HCT116 (cell line): ENCODE data around the gene TMEM14B. TPM values are rescaled to one million over a fixed set of nuclear protein-coding genes. Genes with fewer than 3 reads are reported as not detected.
A peak's percentile ranks its signal among the peaks of the same experiment; 100 is the strongest.

Experiments used
- ATAC-seq: fragments of 200-7000 bp; cut with Tn5 transposase; 2 replicates; pipeline ENCODE4 v1.9.1; 2020; ENCODE audit warnings: mild to moderate bottlenecking, moderate library complexity
- BruUV-seq: library from RNA; stranded (reverse); fragments of 400-500 nt; replicated peaks from 2 replicates; lab custom pipeline; 2021; lab: Mats Ljungman, UMichigan
- CTCF ChIA-PET: fragments of 300-600 bp; sonication (Branson Sonifier 250); formaldehyde crosslinking; loops from one replicate; lab custom pipeline; 2021; ENCODE audit warnings: antibody characterized with exemption; lab: Charles Lee
- POLR2A ChIA-PET: fragments of 300-600, 350-600 bp; sonication (Branson Sonifier 250); formaldehyde crosslinking; loops from one replicate; lab custom pipeline; 2021; ENCODE audit warnings: antibody characterized with exemption; lab: Charles Lee
- RAD21 ChIA-PET, 2 experiments: fragments of 300-600 bp; sonication (Branson Sonifier 250); formaldehyde crosslinking; loops; one replicate each; lab custom pipeline; 2023; ENCODE audit warnings: low total read pairs in 2 of 2; ENCODE audit not compliant: uncharacterized antibody in 2 of 2, unreplicated experiment in 2 of 2, low non-redundant PET in 1 of 2; lab: Charles Lee
- DNase-seq: peaks from one replicate; pipeline ENCODE4 v3.0.0-alpha.2; 2010; ENCODE audit warnings: low read depth, low spot score
- H2AFZ ChIP-seq: fragments of 200-600 bp; shearing (Covaris generic), sonication (generic); 2 replicates; pipeline ENCODE4 v1.6.1; 2017; ENCODE audit warnings: low read depth, mixed run types, mixed read lengths, antibody characterized with exemption, low read length; ENCODE audit not compliant: poor library complexity, severe bottlenecking
- H3K27ac ChIP-seq: 2 replicates; pipeline ENCODE4 v1.5.1; 2012; ENCODE audit warnings: low read depth, low read length
- H3K27me3 ChIP-seq: fragments of 200-600 bp; sonication (generic); 2 replicates; pipeline ENCODE4 v1.6.1; 2016; ENCODE audit warnings: mixed run types, low read length, mixed read lengths; ENCODE audit not compliant: insufficient read depth
- H3K36me3 ChIP-seq, 2 experiments: fragments of 200-500 bp in 1 of 2; fragments of 200-600 bp in 1 of 2; sonication (Bioruptor generic) in 1 of 2; sonication (generic) in 1 of 2; 2 replicates each; pipeline versions ENCODE4 v1.5.1 to v1.6.1; 2014 to 2016; ENCODE audit warnings: low read length in 2 of 2, inconsistent platforms in 1 of 2, mixed read lengths in 1 of 2, mixed run types in 1 of 2; ENCODE audit not compliant: insufficient read depth in 2 of 2, control insufficient read depth in 1 of 2
- H3K4me1 ChIP-seq, 2 experiments: fragments of 200-600 bp in 1 of 2; sonication (generic) in 1 of 2; 2 replicates each; pipeline versions ENCODE4 v1.5.1 to v1.6.1; 2012 to 2017; ENCODE audit warnings: low read length in 2 of 2, inconsistent platforms in 1 of 2, mild to moderate bottlenecking in 1 of 2, mixed read lengths in 1 of 2, mixed run types in 1 of 2, moderate library complexity in 1 of 2; ENCODE audit not compliant: insufficient read depth in 2 of 2, control insufficient read depth in 1 of 2
- H3K4me2 ChIP-seq: fragments of 200-600 bp; sonication (generic); 2 replicates; pipeline ENCODE4 v1.6.1; 2017; ENCODE audit warnings: mixed run types, low read length, mixed read lengths
- H3K4me3 ChIP-seq, 2 experiments: fragments of 200-600 bp in 1 of 2; sonication (generic) in 1 of 2; replicated peaks in 1 of 2; 2 replicates each; pipeline ENCODE4 v1.5.1; 2011 to 2016; ENCODE audit warnings: low read length in 2 of 2, control low read depth in 1 of 2, low read depth in 1 of 2, mild to moderate bottlenecking in 1 of 2, mixed read lengths in 1 of 2, mixed run types in 1 of 2
- H3K79me2 ChIP-seq: fragments of 200-600 bp; sonication (generic); 2 replicates; pipeline ENCODE4 v1.6.1; 2017; ENCODE audit warnings: mild to moderate bottlenecking, mixed run types, low read length, moderate library complexity, mixed read lengths; ENCODE audit not compliant: insufficient read depth
- H3K9ac ChIP-seq: fragments of 200-600 bp; sonication (generic); 2 replicates; pipeline ENCODE4 v1.6.1; 2016; ENCODE audit warnings: low read length, mixed read lengths
- H3K9me2 ChIP-seq: fragments of 200-600 bp; sonication (generic), shearing (Covaris generic); 2 replicates; pipeline ENCODE4 v1.6.1; 2017; ENCODE audit warnings: mixed run types, mild to moderate bottlenecking, moderate library complexity; ENCODE audit not compliant: insufficient read depth
- H3K9me3 ChIP-seq, 2 experiments: fragments of 200-500 bp in 1 of 2; fragments of 200-600 bp in 1 of 2; sonication (Bioruptor generic) in 1 of 2; sonication (generic) in 1 of 2; 2 replicates each; pipeline ENCODE4 v1.6.1; 2014 to 2017; ENCODE audit warnings: low read length in 2 of 2, mixed read lengths in 2 of 2, inconsistent platforms in 1 of 2, low read depth in 1 of 2, mild to moderate bottlenecking in 1 of 2, mixed run types in 1 of 2, moderate library complexity in 1 of 2; ENCODE audit not compliant: control insufficient read depth in 1 of 2, insufficient read depth in 1 of 2
- H4K20me1 ChIP-seq: fragments of 200-600 bp; sonication (generic), shearing (Covaris generic); 2 replicates; pipeline ENCODE4 v1.6.1; 2017; ENCODE audit warnings: mixed run types, mild to moderate bottlenecking, moderate library complexity; ENCODE audit not compliant: insufficient read depth
- CBX3 ChIP-seq: IDR thresholded peaks from 2 replicates; pipeline ENCODE4 v1.6.1; 2012; ENCODE audit warnings: low read depth
- CEBPB ChIP-seq: IDR thresholded peaks from 2 replicates; pipeline ENCODE4 v1.6.1; 2012; ENCODE audit warnings: low read depth
- CTCF ChIP-seq, 3 experiments: fragments of 200-600 bp in 1 of 3; sonication (generic) in 1 of 3; IDR thresholded peaks in 2 of 3; conservative IDR thresholded peaks in 1 of 3; 2 replicates each; pipeline ENCODE4 v1.5.1; 2012 to 2017; ENCODE audit warnings: low read depth in 2 of 3, low read length in 2 of 3, antibody characterized with exemption in 1 of 3, borderline replicate concordance in 1 of 3, control low read depth in 1 of 3, mild to moderate bottlenecking in 1 of 3, mixed read lengths in 1 of 3, mixed run types in 1 of 3, moderate library complexity in 1 of 3; ENCODE audit not compliant: insufficient read depth in 1 of 3
- EGR1 ChIP-seq: IDR thresholded peaks from 2 replicates; pipeline ENCODE4 v1.6.1; 2012; ENCODE audit warnings: low read depth
- JUND ChIP-seq: IDR thresholded peaks from 2 replicates; pipeline ENCODE4 v1.6.1; 2012
- POLR2A ChIP-seq: IDR thresholded peaks from 2 replicates; pipeline ENCODE4 v1.7.0; 2011; ENCODE audit warnings: borderline replicate concordance; ENCODE audit not compliant: insufficient read depth, insufficient read length; ENCODE audit errors: extremely low read depth
- RAD21 ChIP-seq: IDR thresholded peaks from 2 replicates; pipeline ENCODE4 v1.6.1; 2012; ENCODE audit warnings: low read depth, mild to moderate bottlenecking
- SIN3A ChIP-seq: IDR thresholded peaks from 2 replicates; pipeline ENCODE4 v1.6.1; 2012; ENCODE audit warnings: low read depth
- SP1 ChIP-seq: IDR thresholded peaks from 2 replicates; pipeline ENCODE4 v1.6.1; 2012; ENCODE audit warnings: low read depth
- SRF ChIP-seq: IDR thresholded peaks from 2 replicates; pipeline ENCODE4 v1.6.1; 2012; ENCODE audit warnings: low read depth
- TCF7L2 ChIP-seq: IDR thresholded peaks from 2 replicates; pipeline ENCODE4 v1.7.0; 2011; ENCODE audit warnings: borderline replicate concordance, inconsistent platforms; ENCODE audit not compliant: insufficient read depth, insufficient read length; ENCODE audit errors: extremely low read depth
- ZFX ChIP-seq: fragments of 450-650 bp; IDR thresholded peaks from 2 replicates; pipeline ENCODE4 v1.6.1; 2017
- ZNF274 ChIP-seq: fragments of 200-500 bp; sonication (Bioruptor generic); IDR thresholded peaks from 2 replicates; pipeline ENCODE4 v1.6.1; 2014; ENCODE audit warnings: mild to moderate bottlenecking, low read depth, low read length, inconsistent platforms
- intact Hi-C: fragments of 100-400 bp; cut with micrococcal nuclease; formaldehyde crosslinking; loops from 2 replicates; pipeline ENCODE4 v1.10.0; 2022
- total RNA-seq: library from RNA; stranded (reverse); gene quantifications from one replicate; pipeline ENCODE4 v1.2.1, GENCODE V29; 2021; ENCODE audit not compliant: unreplicated experiment
- TF ChIP-seq, protein P1 (sequence below): IDR thresholded peaks from 2 replicates; pipeline ENCODE4 v1.6.1; 2012
- TF ChIP-seq, protein P2 (sequence below): IDR thresholded peaks from 2 replicates; pipeline ENCODE4 v1.6.1; 2012

Gene TMEM14B
- total RNA-seq, 1 experiment from 2014 or later = 83.6 TPM

- Histone ChIP-seq H4K20me1 (no peaks in the 10 kb centered on the region; the same call in 1 of the 2 replicates), H3K27ac (peak overlapping the region; percentile 57), H3K27me3 (no peaks in the 10 kb centered on the region)
- no peak for ATAC-seq
- TF ChIP-seq SRF = no peak
- TF ChIP-seq POLR2A = no peak
- TF ChIP-seq, protein P1, sequence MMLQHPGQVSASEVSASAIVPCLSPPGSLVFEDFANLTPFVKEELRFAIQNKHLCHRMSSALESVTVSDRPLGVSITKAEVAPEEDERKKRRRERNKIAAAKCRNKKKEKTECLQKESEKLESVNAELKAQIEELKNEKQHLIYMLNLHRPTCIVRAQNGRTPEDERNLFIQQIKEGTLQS = no peak
- TF ChIP-seq ZNF274 = no peak
- no peak for TF ChIP-seq EGR1
- no peak for TF ChIP-seq JUND
- no peak for TF ChIP-seq ZFX
- no peak for TF ChIP-seq SP1
- no peak for TF ChIP-seq CTCF (IDR thresholded peaks at IDR 0.05 in 2 of 3, conservative IDR thresholded peaks at IDR 0.05 in 1 of 3; ENCODE audit: borderline replicate concordance in 1 of 3, insufficient read depth in 1 of 3, low read depth in 2 of 3, low read length in 2 of 3)
- no peak for TF ChIP-seq TCF7L2
- no peak for TF ChIP-seq RAD21
- TF ChIP-seq SIN3A = no peak; the same call in 1 of the 2 replicates
- no peak for TF ChIP-seq CEBPB
- TF ChIP-seq CBX3 = no peak
- TF ChIP-seq, protein P2, sequence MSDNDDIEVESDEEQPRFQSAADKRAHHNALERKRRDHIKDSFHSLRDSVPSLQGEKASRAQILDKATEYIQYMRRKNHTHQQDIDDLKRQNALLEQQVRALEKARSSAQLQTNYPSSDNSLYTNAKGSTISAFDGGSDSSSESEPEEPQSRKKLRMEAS = no peak
- TF ChIP-seq, all 23 proteins: peak for 0
- Histone ChIP-seq H3K36me3 (peaks cover 3 to 16% of the 10 kb centered on the region in 2 experiments; a peak in 2 of 4 replicates), H3K9ac (peak overlapping the region; percentile 98), H2AFZ (peak overlapping the region; percentile 73), H3K79me2 (peaks cover 42% of the 10 kb centered on the region), H3K4me1 (peaks cover 9 to 21% of the 10 kb centered on the region in 2 experiments; a peak in 3 of 4 replicates), H3K9me3 (no peaks in the 10 kb centered on the region), H3K4me3 (peak overlapping the region; percentile 84 to 90), H3K4me2 (peak overlapping the region; percentile 92), H3K9me2 (no peaks in the 10 kb centered on the region)
- ChIA-PET RAD21 (no interaction called here), POLR2A (interaction anchor here (1.0 to 1.9 kb wide), 3 partner anchors 14 to 52 kb away, joined by 3 to 11 read pairs (median 6); partner anchors contain the start of genes C6orf52, PAK1IP1 and TMEM14C), CTCF (interaction anchor here (1.1 to 2.0 kb wide), 2 partner anchors 13 to 24 kb away, joined by 3 to 4 read pairs; partner anchors contain the start of gene TMEM14C)
- TSS peak; percentile 78 for BruUV-seq
- intact Hi-C loops = loop anchor here (1.0 kb wide), 2 partner anchors 25 to 53 kb away; partner anchors contain the start of genes C6orf52 and PAK1IP1
- DNase-seq = no peak
These were observed 722 bp upstream of the TMEM14B start for GRCh38 chr6:10746915-10747250.
